Fibroblast of lung (primary cell): ENCODE data around the gene NR2C2.

ENCODE experiments used
- EZH2 ChIP-seq: IDR thresholded peaks from 2 replicates; pipeline ENCODE4 v1.5.1; 2012; ENCODE audit warnings: low read length, control low read depth, mild to moderate bottlenecking; ENCODE audit errors: missing control alignments
- TF ChIP-seq, protein P1 (sequence below), 2 donors: IDR thresholded peaks in 1 of 2; conservative IDR thresholded peaks in 1 of 2; 1 replicate in 1 of 2; 2 replicates in 1 of 2; pipeline ENCODE4 v1.5.1; 2011 to 2012; ENCODE audit warnings: low read length in 2 of 2, control low read depth in 1 of 2, inconsistent platforms in 1 of 2, low read depth in 1 of 2, mild to moderate bottlenecking in 1 of 2

DNA sequence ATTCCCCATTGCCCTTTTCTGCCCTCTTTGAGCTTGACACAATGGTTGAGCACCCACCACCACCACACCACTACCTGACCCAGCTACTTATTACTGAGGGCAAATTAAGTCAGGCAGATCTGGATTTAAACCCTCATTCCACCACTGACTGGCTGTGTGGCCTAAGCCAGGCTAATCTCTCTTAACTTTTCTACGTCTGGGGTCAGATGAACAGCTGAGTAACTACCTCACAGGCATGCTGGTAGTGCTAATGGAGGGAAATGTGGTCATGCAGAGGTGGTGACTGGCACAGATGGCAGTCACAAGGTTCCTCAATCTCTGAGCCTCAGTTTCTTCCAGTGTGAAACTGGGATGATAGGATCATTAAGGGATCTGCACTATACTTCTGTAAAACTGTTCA is 122.1 kb downstream of the NR2C2 start:
- TF ChIP-seq, protein P1, sequence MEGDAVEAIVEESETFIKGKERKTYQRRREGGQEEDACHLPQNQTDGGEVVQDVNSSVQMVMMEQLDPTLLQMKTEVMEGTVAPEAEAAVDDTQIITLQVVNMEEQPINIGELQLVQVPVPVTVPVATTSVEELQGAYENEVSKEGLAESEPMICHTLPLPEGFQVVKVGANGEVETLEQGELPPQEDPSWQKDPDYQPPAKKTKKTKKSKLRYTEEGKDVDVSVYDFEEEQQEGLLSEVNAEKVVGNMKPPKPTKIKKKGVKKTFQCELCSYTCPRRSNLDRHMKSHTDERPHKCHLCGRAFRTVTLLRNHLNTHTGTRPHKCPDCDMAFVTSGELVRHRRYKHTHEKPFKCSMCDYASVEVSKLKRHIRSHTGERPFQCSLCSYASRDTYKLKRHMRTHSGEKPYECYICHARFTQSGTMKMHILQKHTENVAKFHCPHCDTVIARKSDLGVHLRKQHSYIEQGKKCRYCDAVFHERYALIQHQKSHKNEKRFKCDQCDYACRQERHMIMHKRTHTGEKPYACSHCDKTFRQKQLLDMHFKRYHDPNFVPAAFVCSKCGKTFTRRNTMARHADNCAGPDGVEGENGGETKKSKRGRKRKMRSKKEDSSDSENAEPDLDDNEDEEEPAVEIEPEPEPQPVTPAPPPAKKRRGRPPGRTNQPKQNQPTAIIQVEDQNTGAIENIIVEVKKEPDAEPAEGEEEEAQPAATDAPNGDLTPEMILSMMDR (conservative IDR thresholded peaks at IDR 0.05 in 1 of 2, IDR thresholded peaks at IDR 0.05 in 1 of 2; ENCODE audit: low read depth in 1 of 2, low read length in 2 of 2) = no peak
- TF ChIP-seq EZH2 = no peak
